ENCODE measurements around the gene ISM1. TPM values are rescaled to one million over a fixed set of nuclear protein-coding genes. Genes with fewer than 3 reads are reported as not detected.

The ISM1 gene
- total and polyA plus RNA-seq, 2 of the 13 experiments (the other 11 are each of a cell fraction or from before 2014, with no cell fraction given), result 0.40 to 1.4 TPM

DNA sequence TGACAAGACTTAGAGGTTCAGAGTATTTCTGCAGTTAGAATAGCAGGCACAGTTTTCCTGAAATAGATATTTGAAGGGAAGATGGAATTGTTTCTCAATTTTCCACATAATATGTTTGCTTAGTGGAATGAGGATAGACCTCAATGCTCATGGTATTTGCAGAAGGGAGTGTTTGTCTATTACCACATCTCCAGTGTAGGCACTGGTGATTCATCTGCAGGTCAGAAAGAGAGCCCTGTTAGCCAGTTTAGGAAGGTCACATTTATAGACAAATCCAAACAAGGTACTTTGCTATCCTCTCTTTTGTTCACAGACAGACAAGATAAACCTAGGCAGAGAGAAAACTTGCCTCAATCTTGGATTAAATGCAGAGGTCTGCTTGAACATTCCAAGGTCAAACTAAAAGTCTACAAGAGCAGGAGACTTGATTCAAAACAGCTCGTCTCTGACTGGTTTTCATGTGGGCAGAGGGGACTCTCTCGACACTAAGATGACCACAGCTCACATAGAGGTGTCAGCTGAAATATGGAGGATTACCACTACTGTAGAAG, 22.8 kb downstream of the ISM1 start (continued):
- TF ChIP-seq, protein P1, sequence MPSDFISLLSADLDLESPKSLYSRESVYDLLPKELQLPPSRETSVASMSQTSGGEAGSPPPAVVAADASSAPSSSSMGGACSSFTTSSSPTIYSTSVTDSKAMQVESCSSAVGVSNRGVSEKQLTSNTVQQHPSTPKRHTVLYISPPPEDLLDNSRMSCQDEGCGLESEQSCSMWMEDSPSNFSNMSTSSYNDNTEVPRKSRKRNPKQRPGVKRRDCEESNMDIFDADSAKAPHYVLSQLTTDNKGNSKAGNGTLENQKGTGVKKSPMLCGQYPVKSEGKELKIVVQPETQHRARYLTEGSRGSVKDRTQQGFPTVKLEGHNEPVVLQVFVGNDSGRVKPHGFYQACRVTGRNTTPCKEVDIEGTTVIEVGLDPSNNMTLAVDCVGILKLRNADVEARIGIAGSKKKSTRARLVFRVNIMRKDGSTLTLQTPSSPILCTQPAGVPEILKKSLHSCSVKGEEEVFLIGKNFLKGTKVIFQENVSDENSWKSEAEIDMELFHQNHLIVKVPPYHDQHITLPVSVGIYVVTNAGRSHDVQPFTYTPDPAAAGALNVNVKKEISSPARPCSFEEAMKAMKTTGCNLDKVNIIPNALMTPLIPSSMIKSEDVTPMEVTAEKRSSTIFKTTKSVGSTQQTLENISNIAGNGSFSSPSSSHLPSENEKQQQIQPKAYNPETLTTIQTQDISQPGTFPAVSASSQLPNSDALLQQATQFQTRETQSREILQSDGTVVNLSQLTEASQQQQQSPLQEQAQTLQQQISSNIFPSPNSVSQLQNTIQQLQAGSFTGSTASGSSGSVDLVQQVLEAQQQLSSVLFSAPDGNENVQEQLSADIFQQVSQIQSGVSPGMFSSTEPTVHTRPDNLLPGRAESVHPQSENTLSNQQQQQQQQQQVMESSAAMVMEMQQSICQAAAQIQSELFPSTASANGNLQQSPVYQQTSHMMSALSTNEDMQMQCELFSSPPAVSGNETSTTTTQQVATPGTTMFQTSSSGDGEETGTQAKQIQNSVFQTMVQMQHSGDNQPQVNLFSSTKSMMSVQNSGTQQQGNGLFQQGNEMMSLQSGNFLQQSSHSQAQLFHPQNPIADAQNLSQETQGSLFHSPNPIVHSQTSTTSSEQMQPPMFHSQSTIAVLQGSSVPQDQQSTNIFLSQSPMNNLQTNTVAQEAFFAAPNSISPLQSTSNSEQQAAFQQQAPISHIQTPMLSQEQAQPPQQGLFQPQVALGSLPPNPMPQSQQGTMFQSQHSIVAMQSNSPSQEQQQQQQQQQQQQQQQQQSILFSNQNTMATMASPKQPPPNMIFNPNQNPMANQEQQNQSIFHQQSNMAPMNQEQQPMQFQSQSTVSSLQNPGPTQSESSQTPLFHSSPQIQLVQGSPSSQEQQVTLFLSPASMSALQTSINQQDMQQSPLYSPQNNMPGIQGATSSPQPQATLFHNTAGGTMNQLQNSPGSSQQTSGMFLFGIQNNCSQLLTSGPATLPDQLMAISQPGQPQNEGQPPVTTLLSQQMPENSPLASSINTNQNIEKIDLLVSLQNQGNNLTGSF (CRISPR knock-in tag; IDR thresholded peaks at IDR 0.05), result no peak
- peak; percentile 99 for TF ChIP-seq ZNF792 (CRISPR knock-in tag; IDR thresholded peaks at IDR 0.05)
- TF ChIP-seq ZNF552 (CRISPR knock-in tag; IDR thresholded peaks at IDR 0.05; ENCODE audit: borderline replicate concordance), result no peak
- no peak for TF ChIP-seq RFX5 (IDR thresholded peaks at IDR 0.05; ENCODE audit: low read depth, low read length)
- TF ChIP-seq, protein P2, sequence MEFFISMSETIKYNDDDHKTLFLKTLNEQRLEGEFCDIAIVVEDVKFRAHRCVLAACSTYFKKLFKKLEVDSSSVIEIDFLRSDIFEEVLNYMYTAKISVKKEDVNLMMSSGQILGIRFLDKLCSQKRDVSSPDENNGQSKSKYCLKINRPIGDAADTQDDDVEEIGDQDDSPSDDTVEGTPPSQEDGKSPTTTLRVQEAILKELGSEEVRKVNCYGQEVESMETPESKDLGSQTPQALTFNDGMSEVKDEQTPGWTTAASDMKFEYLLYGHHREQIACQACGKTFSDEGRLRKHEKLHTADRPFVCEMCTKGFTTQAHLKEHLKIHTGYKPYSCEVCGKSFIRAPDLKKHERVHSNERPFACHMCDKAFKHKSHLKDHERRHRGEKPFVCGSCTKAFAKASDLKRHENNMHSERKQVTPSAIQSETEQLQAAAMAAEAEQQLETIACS (CRISPR knock-in tag; IDR thresholded peaks at IDR 0.05), result no peak
- TF ChIP-seq, protein P3, sequence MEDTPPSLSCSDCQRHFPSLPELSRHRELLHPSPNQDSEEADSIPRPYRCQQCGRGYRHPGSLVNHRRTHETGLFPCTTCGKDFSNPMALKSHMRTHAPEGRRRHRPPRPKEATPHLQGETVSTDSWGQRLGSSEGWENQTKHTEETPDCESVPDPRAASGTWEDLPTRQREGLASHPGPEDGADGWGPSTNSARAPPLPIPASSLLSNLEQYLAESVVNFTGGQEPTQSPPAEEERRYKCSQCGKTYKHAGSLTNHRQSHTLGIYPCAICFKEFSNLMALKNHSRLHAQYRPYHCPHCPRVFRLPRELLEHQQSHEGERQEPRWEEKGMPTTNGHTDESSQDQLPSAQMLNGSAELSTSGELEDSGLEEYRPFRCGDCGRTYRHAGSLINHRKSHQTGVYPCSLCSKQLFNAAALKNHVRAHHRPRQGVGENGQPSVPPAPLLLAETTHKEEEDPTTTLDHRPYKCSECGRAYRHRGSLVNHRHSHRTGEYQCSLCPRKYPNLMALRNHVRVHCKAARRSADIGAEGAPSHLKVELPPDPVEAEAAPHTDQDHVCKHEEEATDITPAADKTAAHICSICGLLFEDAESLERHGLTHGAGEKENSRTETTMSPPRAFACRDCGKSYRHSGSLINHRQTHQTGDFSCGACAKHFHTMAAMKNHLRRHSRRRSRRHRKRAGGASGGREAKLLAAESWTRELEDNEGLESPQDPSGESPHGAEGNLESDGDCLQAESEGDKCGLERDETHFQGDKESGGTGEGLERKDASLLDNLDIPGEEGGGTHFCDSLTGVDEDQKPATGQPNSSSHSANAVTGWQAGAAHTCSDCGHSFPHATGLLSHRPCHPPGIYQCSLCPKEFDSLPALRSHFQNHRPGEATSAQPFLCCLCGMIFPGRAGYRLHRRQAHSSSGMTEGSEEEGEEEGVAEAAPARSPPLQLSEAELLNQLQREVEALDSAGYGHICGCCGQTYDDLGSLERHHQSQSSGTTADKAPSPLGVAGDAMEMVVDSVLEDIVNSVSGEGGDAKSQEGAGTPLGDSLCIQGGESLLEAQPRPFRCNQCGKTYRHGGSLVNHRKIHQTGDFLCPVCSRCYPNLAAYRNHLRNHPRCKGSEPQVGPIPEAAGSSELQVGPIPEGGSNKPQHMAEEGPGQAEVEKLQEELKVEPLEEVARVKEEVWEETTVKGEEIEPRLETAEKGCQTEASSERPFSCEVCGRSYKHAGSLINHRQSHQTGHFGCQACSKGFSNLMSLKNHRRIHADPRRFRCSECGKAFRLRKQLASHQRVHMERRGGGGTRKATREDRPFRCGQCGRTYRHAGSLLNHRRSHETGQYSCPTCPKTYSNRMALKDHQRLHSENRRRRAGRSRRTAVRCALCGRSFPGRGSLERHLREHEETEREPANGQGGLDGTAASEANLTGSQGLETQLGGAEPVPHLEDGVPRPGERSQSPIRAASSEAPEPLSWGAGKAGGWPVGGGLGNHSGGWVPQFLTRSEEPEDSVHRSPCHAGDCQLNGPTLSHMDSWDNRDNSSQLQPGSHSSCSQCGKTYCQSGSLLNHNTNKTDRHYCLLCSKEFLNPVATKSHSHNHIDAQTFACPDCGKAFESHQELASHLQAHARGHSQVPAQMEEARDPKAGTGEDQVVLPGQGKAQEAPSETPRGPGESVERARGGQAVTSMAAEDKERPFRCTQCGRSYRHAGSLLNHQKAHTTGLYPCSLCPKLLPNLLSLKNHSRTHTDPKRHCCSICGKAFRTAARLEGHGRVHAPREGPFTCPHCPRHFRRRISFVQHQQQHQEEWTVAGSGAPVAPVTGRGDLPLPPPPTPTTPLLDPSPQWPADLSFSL (CRISPR knock-in tag; IDR thresholded peaks at IDR 0.05), result no peak; the same call in 1 of the 2 replicates
- peak; percentile 97 for TF ChIP-seq MEF2D (CRISPR knock-in tag; IDR thresholded peaks at IDR 0.05)
- peak; percentile 98 for TF ChIP-seq RARA (CRISPR knock-in tag; IDR thresholded peaks at IDR 0.05)
- TF ChIP-seq RORA (CRISPR knock-in tag; IDR thresholded peaks at IDR 0.05), result no peak; the same call in 1 of the 2 replicates
- 0 out of 2 replicates have a peak, but pooled peaks have one; percentile 18 for TF ChIP-seq MAZ (IDR thresholded peaks at IDR 0.05; ENCODE audit: borderline replicate concordance, low read depth, low read length)
- no peak; the same call in 1 of the 2 replicates for TF ChIP-seq MAZ (CRISPR knock-in tag; IDR thresholded peaks at IDR 0.05; ENCODE audit: low read depth)
- TF ChIP-seq, protein P4, sequence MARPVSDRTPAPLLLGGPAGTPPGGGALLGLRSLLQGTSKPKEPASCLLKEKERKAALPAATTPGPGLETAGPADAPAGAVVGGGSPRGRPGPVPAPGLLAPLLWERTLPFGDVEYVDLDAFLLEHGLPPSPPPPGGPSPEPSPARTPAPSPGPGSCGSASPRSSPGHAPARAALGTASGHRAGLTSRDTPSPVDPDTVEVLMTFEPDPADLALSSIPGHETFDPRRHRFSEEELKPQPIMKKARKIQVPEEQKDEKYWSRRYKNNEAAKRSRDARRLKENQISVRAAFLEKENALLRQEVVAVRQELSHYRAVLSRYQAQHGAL (CRISPR knock-in tag; IDR thresholded peaks at IDR 0.05; ENCODE audit: not compliant biosample characterization), result no peak
- no peak for TF ChIP-seq ZNF350 (CRISPR knock-in tag; IDR thresholded peaks at IDR 0.05; ENCODE audit: borderline replicate concordance, low read depth)

Data from HepG2 (cell line).